Midbrain (tissue), 1 donor: Measurements from ENCODE around the gene ABTB2.

Experiments
- DNase-seq: peaks from one replicate; lab custom pipeline; 2025; lab: John Stamatoyannopoulos, UW

Gene ABTB2

DNA sequence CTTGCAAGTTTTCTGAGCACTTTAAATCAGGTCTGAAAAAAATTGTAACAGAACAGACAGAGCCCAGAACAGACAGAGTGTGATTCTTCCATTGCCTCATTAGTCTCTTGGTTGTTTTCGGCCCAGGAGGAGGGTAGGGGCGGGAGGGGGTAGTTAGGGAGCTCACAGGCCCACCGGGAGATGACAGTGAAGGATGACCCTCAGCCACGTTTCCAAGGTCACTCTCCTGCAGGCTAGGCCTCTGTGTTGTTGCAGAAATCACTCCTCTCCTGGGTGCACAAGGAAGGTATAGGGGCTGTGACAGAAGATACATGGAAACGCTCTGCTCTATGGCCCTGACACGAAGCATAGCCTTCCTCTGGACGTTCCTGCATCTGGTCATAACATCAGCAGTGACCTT is 69.3 kb downstream of the ABTB2 start:
- no peak for DNase-seq

DNA sequence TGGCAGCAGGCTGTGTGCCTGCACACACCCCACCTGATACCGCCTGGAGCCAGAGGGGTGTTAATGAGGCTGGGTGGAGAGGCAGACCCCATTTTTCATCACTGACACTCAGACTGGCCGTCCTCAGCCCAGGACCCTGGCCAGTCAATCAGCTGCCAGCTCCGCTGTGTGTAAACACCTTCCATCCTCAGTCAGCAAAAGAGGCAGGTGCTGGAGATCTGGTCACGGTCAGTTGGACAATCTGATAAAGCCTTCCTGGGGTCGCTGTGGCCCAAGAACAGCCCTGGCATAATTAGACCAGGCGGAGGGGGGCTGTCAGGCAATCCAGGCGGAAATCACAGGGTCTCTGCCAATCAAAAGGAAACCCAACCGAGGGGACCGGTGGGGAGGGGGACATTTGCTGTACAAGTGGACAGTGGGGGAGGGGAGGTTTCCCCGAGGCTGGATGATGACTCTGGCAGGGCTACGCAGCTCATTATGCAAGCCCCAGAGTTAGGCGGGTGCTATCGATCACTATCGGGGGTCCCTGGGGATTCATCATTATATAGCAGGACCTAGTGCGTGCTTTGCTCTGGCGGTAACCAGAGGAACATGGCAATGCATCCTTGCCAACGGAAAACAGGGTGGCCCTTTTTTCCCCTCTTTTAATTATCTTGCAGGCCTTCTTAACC is 72.9 kb downstream of the ABTB2 start:
- DNase-seq: no peak

DNA sequence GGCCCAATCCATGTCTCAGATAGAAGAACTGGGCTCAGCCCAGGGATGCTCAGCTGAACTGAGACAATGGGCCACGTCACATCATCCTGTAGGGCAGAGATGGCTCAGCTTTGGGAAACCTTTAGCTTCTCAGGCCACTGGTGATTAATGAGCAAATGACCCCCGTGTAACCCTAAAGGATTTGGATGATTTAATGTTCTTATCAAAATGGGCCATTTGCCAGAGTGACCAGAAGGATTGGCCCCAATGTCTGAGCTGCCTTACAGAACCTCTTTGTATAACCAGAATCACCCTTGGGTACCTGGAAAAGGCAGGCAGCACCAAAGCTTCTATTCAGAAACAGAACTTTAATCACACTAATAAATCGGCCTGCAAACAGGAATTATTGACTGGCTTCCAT is 73.7 kb downstream of the ABTB2 start:
- no peak for DNase-seq

DNA sequence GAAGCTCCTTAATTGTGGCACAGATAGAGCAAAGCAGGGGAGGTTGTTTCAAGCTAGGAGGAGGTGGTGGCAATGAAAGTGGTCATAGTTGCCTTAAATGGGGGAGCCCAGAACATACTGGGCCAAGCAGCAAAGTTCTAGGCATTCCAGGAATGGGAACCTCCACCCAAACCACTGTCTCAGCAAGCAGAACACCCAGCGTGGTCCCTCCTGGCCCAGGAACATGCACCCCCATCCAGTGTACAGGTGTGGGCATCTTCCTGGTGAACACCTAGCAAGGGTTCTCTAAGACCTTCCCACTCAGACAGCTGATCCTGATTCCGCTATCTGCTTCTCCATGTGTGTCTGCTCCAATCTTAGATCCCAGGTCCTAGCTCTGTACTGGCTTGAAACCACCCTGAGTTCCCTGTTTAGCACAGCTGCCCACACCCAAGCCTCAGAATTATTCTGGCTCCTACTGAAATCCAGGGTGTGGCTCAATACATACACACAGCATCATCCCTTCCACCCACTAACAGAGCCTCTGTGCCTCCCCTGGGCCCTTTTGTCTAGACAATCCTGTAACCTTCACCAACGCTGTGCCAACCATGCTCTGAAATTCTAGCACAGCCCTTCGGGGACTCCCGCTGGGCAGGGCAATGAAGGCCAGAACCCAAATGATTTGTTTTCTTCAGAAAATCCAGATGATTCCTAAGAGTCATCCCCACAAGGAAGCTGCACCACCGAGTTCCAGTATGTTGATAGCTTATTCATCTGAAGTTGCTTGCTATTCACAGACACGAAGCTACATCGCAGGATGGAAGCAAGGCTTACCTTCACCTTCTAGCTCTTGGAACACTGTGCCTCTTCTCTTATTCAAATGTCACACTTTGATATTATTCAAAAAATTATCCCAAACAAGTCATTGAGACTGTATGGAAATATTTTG is 76.6 kb downstream of the ABTB2 start:
- no peak for DNase-seq

DNA sequence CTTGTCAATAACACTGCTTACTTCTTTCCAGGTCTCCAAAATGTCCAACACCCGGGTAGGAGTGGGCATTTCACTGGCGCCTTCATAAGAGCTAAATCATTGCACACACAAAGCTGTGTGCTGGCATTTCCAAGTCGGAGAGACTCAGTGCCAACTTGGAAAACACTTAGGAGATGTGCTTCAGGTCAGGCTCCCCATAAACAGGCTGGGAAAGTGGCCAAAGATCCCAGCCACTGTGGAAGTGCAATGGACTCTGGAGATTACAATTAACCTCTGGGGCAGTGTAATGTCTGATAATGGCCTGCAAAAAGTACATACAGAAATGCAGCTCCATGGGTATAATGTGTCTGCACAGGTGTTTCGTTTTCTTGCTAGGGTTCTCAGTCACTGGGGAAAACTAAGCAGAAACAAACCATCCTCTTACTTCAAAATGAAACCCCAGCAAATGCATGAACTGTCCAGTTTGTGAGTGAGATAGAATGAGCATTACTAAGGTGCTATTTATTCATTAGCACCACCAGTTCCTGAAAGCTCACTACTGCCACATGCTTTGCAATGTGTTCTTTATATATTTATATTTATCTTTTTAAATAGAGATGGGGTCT is 79.0 kb downstream of the ABTB2 start:
- no peak for DNase-seq

- no peak for DNase-seq
Measured at GRCh38 chr11:34278175-34278574, 79.6 kb downstream of the ABTB2 start.

DNA sequence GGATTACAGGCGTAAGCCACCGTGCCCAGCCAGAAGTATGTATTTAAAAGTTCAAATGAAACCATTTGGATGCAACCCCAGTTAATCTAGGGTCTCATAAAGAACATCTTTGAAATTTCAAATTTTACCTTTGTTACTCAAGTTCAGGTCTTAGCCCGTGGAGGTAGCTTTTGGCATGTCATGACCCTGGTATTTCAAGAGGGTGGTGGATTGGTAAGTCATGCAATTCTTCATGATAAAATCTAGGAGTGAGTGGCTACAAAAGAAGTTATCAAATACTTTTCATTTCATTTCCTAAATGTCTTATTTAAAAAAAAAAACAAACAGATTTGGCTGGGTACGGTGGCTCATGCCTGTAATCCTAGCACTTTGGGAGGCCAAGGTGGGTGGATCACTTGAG is 80.6 kb downstream of the ABTB2 start:
- no peak for DNase-seq

- no peak for DNase-seq
Measured at GRCh38 chr11:34276352-34276864, 81.4 kb downstream of the ABTB2 start.

DNA sequence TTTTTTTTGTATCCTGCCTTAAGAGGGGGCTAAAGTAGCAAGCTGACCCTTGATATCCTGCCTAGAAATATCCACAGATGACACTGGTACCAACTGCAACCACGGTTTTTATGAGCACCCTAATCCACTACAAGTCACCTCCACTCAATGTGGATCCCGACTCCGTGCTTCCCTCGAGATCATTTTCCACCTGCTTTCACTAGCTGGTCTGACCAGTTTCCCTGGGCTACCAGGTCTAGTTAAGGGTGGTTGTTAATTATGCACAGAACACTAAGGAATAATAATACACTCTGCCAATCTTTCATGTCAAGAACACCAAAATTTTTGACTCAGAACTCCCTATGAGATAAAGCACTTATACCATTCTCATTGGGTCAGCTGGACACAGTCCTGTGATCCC is 82.3 kb downstream of the ABTB2 start:
- no peak for DNase-seq

GRCh38 chr11:34274712-34275398 is 83.0 kb downstream of the ABTB2 start:
- peak; percentile 75 for DNase-seq

GRCh38 chr11:34273099-34273498 is 84.7 kb downstream of the ABTB2 start:
- no peak for DNase-seq

- DNase-seq: no peak
Measured at GRCh38 chr11:34271727-34272126, 86.1 kb downstream of the ABTB2 start.

GRCh38 chr11:34270711-34271110 is 87.1 kb downstream of the ABTB2 start:
- no peak for DNase-seq

GRCh38 chr11:34269694-34270245 is 88.0 kb downstream of the ABTB2 start:
- DNase-seq: no peak

DNA sequence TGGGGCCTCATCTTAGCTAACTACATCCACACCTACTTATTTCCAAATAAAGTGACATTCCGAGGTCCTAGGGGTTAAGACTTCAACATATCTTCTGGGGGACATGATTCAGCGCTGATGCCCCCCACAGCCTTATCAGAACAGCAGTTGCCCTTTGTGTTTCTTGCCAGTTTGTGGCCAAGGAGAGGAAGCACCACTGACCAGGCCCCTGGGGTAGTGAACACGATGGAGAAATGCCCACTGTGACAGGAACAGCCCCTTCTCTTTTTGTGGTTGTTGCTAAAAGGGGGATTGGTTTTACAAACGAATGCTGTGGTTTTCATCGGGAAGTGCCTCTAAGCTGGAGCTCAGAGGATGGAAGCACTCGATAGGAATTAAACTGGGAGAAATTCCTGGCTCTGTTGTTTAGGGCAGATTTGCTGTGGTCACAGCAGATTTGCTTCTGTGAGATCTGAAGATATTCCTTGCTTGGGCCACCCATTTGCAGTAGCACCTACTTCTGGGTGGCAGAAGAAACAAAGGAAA is 88.8 kb downstream of the ABTB2 start:
- DNase-seq: no peak

DNA sequence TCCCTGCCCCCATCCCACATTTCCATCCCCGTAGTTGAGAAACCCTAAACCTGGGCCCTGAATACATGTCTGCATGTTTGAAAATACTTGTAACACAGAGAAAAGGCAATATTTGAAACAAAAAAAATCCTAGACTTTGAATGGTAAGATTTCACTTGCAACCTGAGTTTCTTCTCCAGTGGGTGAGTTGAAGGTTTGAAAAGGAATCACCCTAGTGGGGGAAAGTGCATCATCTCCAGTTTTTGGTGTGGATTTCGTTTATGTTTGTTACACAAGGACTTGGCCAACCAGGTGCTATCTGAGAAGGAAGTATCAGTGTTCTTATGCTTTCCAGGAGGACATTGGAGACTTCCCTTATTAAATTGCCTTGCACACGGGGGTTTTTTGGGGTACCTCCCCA is 90.4 kb downstream of the ABTB2 start:
- no peak for DNase-seq

GRCh38 chr11:34267013-34267412 is 90.8 kb downstream of the ABTB2 start:
- peak; percentile 57 for DNase-seq

DNA sequence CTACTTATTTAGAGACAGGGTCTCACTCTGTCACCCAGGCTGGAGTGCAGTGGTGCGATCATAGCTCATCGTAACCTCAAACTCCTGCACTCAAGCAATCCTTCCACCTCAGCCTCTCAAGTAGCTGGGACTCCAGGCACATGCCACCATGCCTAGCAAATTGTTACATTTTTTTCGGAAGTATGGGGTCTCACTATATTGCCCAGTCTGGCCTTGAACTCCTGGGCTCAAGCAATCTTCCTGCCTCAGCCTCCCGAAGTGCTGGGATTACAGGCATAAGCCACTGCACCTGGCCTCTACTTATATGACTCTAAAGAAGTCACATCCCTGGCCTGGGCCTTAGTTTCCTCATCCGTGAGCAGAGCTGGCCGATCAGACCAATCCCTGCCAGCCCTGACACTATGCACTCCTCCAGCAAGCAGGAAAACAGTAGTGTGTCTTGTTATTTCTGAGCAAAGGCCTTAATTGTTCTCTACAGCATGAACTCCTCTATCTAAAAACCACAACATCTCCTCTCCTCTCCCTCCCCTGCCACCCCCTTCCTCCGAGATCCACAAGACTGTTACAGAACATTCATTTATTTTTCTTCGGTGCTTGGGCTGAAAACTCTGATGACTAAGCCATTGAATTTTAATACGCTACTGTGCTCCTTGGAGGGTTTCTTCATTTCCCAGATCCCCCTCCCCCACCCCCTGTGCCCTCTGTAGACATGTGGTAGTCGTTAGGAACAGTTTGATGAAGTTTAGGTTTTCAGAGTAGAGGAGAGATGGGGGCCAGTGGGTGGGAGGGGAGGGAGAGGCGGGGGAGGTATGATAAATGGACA is 91.5 kb downstream of the ABTB2 start:
- DNase-seq: peak; percentile 71

DNA sequence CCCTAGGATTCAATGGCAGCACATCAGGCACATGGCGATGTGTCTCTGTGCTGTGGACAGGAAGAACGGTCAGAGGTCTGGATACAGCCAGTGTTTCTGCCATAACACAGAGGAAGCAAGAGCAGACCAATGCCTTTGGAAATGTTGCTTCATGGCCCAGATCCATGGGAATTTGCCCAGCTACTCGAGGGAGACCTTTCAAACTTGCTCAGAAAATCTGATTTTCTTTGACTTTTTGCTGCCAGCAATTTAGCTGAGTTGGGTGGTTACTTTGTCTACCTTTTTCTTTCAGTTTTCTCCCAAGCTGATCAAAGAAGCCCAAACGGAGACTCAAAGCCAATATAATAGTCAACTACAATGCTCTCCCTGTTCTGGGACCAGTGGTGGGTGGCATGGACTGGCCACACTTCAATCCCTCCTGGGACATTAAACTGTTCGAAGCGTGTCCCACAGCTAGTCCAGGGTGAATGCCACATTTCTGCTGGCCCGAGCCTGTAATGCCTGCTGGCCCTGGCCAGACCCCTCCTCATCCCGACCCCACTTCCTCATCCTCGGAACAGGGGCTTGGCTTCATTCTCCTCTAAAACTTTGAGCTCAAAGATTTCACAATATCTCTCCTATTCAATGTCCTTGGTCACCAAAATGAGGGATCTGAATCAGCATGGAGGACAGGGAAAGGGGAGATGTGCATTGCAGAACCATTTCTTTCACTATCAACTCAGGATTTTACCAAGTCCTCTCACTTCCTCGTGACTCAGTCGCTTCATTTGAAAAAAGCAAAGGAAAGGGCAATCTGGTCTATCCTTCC is 93.3 kb downstream of the ABTB2 start:
- peak; percentile 32 for DNase-seq
